GM19193 (cell line): ENCODE measurements around the gene PI4K2B.
A peak's percentile ranks its signal among the peaks of the same experiment; 100 is the strongest.

Experiments used
- POLR2A ChIP-seq: IDR thresholded peaks from 4 replicates; pipeline ENCODE4 v1.6.1; 2011; ENCODE audit not compliant: insufficient read depth, insufficient read length; ENCODE audit errors: extremely low read depth

PI4K2B gene

GRCh38 chr4:25302626-25303025, 68.8 kb downstream of the PI4K2B start:
- TF ChIP-seq POLR2A, result no peak

- no peak for TF ChIP-seq POLR2A
These were observed 69.7 kb downstream of the PI4K2B start for GRCh38 chr4:25303578-25303977.

- TF ChIP-seq POLR2A, result no peak
These were observed 72.8 kb downstream of the PI4K2B start for GRCh38 chr4:25306518-25307057.

- no peak for TF ChIP-seq POLR2A
These were observed 73.8 kb downstream of the PI4K2B start for GRCh38 chr4:25307596-25307995.

GRCh38 chr4:25308306-25308705, 74.5 kb downstream of the PI4K2B start:
- no peak for TF ChIP-seq POLR2A

GRCh38 chr4:25308761-25309160, 74.9 kb downstream of the PI4K2B start:
- no peak for TF ChIP-seq POLR2A

GRCh38 chr4:25310066-25310802, 76.4 kb downstream of the PI4K2B start:
- no peak for TF ChIP-seq POLR2A

- TF ChIP-seq POLR2A, result no peak
These were observed 77.0 kb downstream of the PI4K2B start for GRCh38 chr4:25310803-25311166.

- peak; percentile 78 for TF ChIP-seq POLR2A
These were observed 78.8 kb downstream of the PI4K2B start, which contains the start of gene ZCCHC4 for GRCh38 chr4:25312496-25313200. Gene ZCCHC4, plus strand, starts transcription at chr4:25312774. Its CDS starts 36 bp downstream, at chr4:25312810.

GRCh38 chr4:25313201-25313895, 79.5 kb downstream of the PI4K2B start:
- TF ChIP-seq POLR2A, result no peak

GRCh38 chr4:25320336-25320735, 86.5 kb downstream of the PI4K2B start:
- no peak for TF ChIP-seq POLR2A

GRCh38 chr4:25320773-25321172, 86.9 kb downstream of the PI4K2B start:
- TF ChIP-seq POLR2A, result no peak

- no peak for TF ChIP-seq POLR2A
These were observed 87.9 kb downstream of the PI4K2B start for GRCh38 chr4:25321703-25322102.
